GM19240 (cell line): ENCODE data around the gene TEX44.

Source experiments
- DNase-seq: peaks from one replicate; pipeline ENCODE4 v3.0.0; 2011; ENCODE audit warnings: low spot score; ENCODE audit not compliant: insufficient read length

TEX44 gene

GRCh38 chr2:231633241-231633976, 40.7 kb downstream of the TEX44 start:
- no peak for DNase-seq

DNA sequence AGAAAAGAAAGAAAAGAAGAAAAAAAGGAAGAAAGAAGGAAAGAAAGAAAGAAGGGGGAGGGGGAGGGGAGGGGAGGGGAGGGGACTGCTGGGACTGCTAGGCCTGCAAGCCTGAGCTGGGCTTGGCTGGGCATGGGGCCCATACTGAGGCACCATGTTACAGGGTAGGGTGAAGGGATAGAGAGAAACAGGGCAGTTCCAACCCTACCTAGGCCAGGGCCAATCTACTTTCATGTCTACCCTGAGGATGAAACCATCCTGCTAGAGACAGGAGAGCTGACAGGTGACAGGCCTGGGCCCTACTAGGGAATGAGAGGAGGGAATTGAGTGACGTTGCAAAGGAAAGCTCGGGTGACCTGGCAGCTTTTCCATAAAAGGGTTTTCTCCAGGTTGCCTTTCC, 41.7 kb downstream of the TEX44 start:
- no peak for DNase-seq

DNA sequence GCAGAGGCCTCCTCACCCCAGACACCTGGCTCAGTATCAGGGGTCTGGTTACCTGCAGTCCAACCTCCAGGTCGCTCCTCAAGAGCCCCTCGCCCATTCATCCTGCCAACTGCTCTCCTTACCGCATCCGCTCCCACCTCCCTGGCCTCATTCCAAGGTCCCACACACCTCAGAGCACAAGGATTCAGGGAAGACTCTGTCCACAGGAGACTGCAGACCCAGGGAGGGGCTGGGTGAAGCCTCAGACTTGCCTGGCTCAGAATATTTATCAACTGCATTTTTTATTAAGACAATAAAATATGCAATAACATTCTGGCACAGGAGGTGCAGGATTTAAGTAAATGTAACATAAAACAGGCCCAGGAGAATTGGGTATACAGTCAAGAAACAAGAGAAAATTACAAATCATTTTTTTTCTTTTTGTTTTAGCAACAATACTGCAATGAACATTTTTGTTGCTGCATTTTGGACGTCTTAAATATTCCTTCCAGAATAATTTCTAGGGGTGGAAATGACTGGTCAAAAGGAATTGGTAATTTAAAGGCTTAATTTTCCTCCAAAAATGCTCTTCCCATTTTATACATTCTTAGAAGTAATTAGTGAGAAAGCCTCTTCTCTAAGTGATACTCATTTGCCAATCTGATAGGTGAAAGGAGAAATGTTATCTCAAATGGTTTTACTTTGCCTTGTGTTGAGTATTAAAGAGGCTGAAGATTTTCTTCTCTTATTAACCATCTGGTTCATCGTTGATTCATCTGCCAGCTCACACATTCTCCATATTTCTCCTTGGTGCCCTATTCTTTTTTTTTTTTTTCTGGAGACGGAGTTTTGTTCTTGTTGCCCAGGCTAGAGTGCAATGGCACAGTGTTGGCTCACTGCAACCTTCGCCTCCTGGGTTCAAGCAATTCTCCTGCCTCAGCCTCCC, 42.5 kb downstream of the TEX44 start:
- DNase-seq: no peak

GRCh38 chr2:231640241-231640640, 47.6 kb downstream of the TEX44 start:
- no peak for DNase-seq

- DNase-seq: no peak
Observed at GRCh38 chr2:231640641-231641111, 48.0 kb downstream of the TEX44 start.

DNA sequence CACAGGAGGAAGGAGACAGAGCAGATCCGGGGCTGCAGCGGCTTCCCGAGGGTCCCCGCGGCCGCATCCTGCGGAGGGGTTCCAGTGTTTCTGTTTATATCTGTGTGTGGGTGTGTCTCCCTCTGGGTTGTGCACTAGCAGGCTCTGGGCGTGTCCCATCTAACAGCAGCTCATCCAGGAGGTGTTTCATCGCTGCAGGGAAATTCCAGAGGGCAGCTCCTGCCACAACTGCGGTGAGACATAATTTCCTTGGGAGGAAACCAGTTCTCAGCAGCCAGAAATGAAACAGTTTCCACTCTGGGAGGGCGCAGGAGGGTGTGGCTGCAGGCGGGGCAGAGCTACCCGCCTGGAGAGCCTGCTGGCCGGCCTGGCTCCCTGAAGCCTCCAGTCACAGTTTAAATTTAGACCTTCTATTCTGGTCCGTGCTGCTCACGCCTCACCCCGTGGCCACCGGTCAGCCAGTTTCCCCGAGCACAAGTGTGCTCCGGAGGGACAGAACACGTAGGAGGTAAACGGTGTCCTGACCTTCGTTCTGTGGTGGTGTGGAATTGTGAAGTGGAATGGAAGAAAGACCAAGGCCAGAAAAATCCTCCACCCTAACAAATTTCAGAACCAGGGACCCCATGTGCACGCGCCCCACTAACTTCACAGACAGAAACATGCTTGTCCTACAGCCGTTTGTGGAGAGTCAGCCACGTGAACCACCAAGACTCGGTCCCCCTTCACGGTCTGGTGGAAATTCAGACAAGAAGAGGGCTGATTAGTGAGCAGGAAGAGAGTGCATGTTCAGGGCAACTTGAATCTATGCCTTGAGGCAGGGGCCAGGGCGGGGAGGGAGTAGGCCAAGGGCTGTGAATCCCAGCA, 50.2 kb downstream of the TEX44 start:
- DNase-seq: no peak

GRCh38 chr2:231643495-231643888, 50.8 kb downstream of the TEX44 start:
- no peak for DNase-seq
